ENCODE data around the gene TRAF5.

DNA sequence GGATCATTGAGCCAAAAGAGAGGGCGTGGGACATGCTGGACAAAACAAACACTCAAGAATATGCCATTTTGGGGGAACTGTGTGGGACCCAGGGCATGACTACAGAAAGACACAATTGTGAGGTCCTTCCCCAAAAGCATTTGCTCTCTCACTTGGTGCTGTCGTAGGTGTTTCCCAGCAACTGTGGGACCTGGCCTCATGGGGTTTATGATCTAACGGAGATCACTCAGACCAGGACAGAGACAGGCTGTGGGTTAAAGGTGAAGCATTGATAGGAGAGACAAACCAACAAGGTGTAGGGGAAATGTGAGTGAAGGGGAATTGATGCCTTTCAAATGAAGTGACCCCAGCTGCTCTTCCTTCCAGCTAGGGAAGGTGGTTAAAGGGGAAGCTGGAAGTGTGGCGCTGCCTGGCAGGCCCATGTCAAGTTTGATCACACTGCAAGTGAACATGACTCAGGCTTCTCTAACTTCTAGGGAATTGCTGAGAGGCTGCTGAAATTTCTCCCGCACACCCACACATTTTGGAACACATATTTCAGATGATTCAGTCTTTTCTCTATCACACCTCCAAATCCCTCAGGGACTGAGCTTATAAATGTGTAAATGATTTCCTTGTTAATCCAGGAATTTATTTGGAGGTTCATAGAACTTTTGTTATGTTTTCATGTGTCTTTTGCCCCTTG, 30.2 kb downstream of the TRAF5 start:
- TF ChIP-seq, protein P1, sequence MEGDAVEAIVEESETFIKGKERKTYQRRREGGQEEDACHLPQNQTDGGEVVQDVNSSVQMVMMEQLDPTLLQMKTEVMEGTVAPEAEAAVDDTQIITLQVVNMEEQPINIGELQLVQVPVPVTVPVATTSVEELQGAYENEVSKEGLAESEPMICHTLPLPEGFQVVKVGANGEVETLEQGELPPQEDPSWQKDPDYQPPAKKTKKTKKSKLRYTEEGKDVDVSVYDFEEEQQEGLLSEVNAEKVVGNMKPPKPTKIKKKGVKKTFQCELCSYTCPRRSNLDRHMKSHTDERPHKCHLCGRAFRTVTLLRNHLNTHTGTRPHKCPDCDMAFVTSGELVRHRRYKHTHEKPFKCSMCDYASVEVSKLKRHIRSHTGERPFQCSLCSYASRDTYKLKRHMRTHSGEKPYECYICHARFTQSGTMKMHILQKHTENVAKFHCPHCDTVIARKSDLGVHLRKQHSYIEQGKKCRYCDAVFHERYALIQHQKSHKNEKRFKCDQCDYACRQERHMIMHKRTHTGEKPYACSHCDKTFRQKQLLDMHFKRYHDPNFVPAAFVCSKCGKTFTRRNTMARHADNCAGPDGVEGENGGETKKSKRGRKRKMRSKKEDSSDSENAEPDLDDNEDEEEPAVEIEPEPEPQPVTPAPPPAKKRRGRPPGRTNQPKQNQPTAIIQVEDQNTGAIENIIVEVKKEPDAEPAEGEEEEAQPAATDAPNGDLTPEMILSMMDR (IDR thresholded peaks at IDR 0.05; ENCODE audit: borderline replicate concordance, extremely low read depth, low read length, poor library complexity, severe bottlenecking) = no peak
- no peak for TF ChIP-seq EZH2 (IDR thresholded peaks at IDR 0.05; ENCODE audit: borderline replicate concordance, low read depth, low read length, severe bottlenecking)
